Measurements from ENCODE around the gene PRR23A.
"Not testable (repeated sequence)": the region's sequence is repeated elsewhere in the genome, so short reads cannot be mapped to it uniquely, and the experiment has no call there.

The PRR23A gene

GRCh38 chr3:139006051-139006716 lies at the start of gene PRR23A:
TSS of gene PRR23A (minus strand) at chr3:139006268. CDS start at chr3:139006268, 0 bp downstream.
- DNase-seq (ENCODE audit: low read depth, low spot score): no peak

- DNase-seq (ENCODE audit: low read depth, low spot score): no peak
Measured at GRCh38 chr3:139052802-139053600, 46.9 kb upstream of the PRR23A start.

GRCh38 chr3:139044366-139045210 lies 38.5 kb upstream of the PRR23A start, which contains the start of gene PRR23C:
TSS of gene PRR23C (minus strand) at chr3:139044892. CDS start at chr3:139044620, 272 bp downstream.
- no peak for DNase-seq (ENCODE audit: low read depth, low spot score)

- no peak for DNase-seq (ENCODE audit: low read depth, low spot score)
Measured at GRCh38 chr3:139043554-139044365, 37.7 kb upstream of the PRR23A start.

- DNase-seq (ENCODE audit: low read depth, low spot score): no peak
Measured at GRCh38 chr3:139037478-139037877, 31.4 kb upstream of the PRR23A start.

- no peak for DNase-seq (ENCODE audit: low read depth, low spot score)
Measured at GRCh38 chr3:139032326-139033002, 26.4 kb upstream of the PRR23A start.

- not testable (repeated sequence) for DNase-seq (ENCODE audit: low read depth, low spot score)
Measured at GRCh38 chr3:139030576-139030975, 24.5 kb upstream of the PRR23A start.

GRCh38 chr3:139024968-139025367 lies 18.9 kb upstream of the PRR23A start:
- DNase-seq (ENCODE audit: low read depth, low spot score): no peak

GRCh38 chr3:139020868-139021234 lies 14.8 kb upstream of the PRR23A start, which contains the start of gene PRR23B:
TSS of gene PRR23B (minus strand) at chr3:139020926. CDS start at chr3:139020661, 265 bp downstream.
- DNase-seq (ENCODE audit: low read depth, low spot score): no peak

GRCh38 chr3:139020036-139020867 lies 14.2 kb upstream of the PRR23A start:
- DNase-seq (ENCODE audit: low read depth, low spot score): no peak

- no peak for DNase-seq (ENCODE audit: low read depth, low spot score)
Measured at GRCh38 chr3:139016430-139017048, 10.5 kb upstream of the PRR23A start.

GRCh38 chr3:139005356-139005993 lies 593 bp downstream of the PRR23A start:
- DNase-seq (ENCODE audit: low read depth, low spot score): no peak

- DNase-seq (ENCODE audit: low read depth, low spot score): no peak
Measured at GRCh38 chr3:138995706-138996105, 10.4 kb downstream of the PRR23A start.

GRCh38 chr3:138987181-138987580 lies 18.9 kb downstream of the PRR23A start:
- DNase-seq (ENCODE audit: low read depth, low spot score): no peak

- no peak for DNase-seq (ENCODE audit: low read depth, low spot score)
Measured at GRCh38 chr3:138985932-138986331, 20.1 kb downstream of the PRR23A start.

- no peak for DNase-seq (ENCODE audit: low read depth, low spot score)
Measured at GRCh38 chr3:138984816-138985215, 21.3 kb downstream of the PRR23A start.

- no peak for DNase-seq (ENCODE audit: low read depth, low spot score)
Measured at GRCh38 chr3:138976047-138976446, 30.0 kb downstream of the PRR23A start.

GRCh38 chr3:138975351-138975750 lies 30.7 kb downstream of the PRR23A start:
- no peak for DNase-seq (ENCODE audit: low read depth, low spot score)

- DNase-seq (ENCODE audit: low read depth, low spot score): no peak
Measured at GRCh38 chr3:138974462-138974861, 31.6 kb downstream of the PRR23A start.
